NOMO-1 treated with DMSO at 0.1 percent for 48 hours (cell line): Measurements from ENCODE around the gene ZNF30.
"Not testable (repeated sequence)": the region's sequence is repeated elsewhere in the genome, so short reads cannot be mapped to it uniquely, and the experiment has no call there.

Source experiments
- DNase-seq: peaks from one replicate; lab custom pipeline; 2025; ENCODE audit not compliant: unreplicated experiment; lab: John Stamatoyannopoulos, UW

The ZNF30 gene

GRCh38 chr19:34960103-34960805 is 33.6 kb downstream of the ZNF30 start:
- DNase-seq, result no peak

GRCh38 chr19:34960940-34961679 is 34.4 kb downstream of the ZNF30 start:
- no peak for DNase-seq

GRCh38 chr19:34961775-34962686 is 35.3 kb downstream of the ZNF30 start:
- no peak for DNase-seq

- DNase-seq, result no peak
These were observed 36.2 kb downstream of the ZNF30 start for GRCh38 chr19:34962687-34963572.

GRCh38 chr19:34963573-34964406 is 37.1 kb downstream of the ZNF30 start, which contains the start of gene ZNF792:
Gene ZNF792, minus strand, starts transcription at chr19:34964229. Its CDS starts 567 bp downstream, at chr19:34963662.
- peak; percentile 43 for DNase-seq

GRCh38 chr19:34964598-34964997 is 37.9 kb downstream of the ZNF30 start:
- DNase-seq, result no peak

- not testable (repeated sequence) for DNase-seq
These were observed 38.8 kb downstream of the ZNF30 start for GRCh38 chr19:34965505-34965904.

- DNase-seq, result no peak
These were observed 40.8 kb downstream of the ZNF30 start for GRCh38 chr19:34967551-34967950.

GRCh38 chr19:34969721-34970120 is 43.0 kb downstream of the ZNF30 start:
- no peak for DNase-seq

GRCh38 chr19:34970185-34970780 is 43.6 kb downstream of the ZNF30 start:
- DNase-seq, result not testable (repeated sequence)

GRCh38 chr19:34972163-34972705 is 45.5 kb downstream of the ZNF30 start:
- no peak for DNase-seq

- no peak for DNase-seq
These were observed 47.9 kb downstream of the ZNF30 start for GRCh38 chr19:34974646-34975045.

- DNase-seq, result no peak
These were observed 48.4 kb downstream of the ZNF30 start for GRCh38 chr19:34975056-34975455.

GRCh38 chr19:34976611-34977010 is 49.9 kb downstream of the ZNF30 start:
- DNase-seq, result no peak

- no peak for DNase-seq
These were observed 53.3 kb downstream of the ZNF30 start for GRCh38 chr19:34979819-34980640.

- no peak for DNase-seq
These were observed 55.6 kb downstream of the ZNF30 start for GRCh38 chr19:34982275-34982674.

- no peak for DNase-seq
These were observed 57.1 kb downstream of the ZNF30 start for GRCh38 chr19:34983786-34984185.

GRCh38 chr19:34984287-34984686 is 57.6 kb downstream of the ZNF30 start:
- DNase-seq, result no peak
